GM18870 (cell line): Measurements from ENCODE around the gene IFNA4.
"Not testable (repeated sequence)": the region's sequence is repeated elsewhere in the genome, so short reads cannot be mapped to it uniquely, and the experiment has no call there.

Experiments
- ATAC-seq: cut with Tn5 transposase; IDR thresholded peaks from one replicate; pipeline ENCODE4 v1.9.1; 2021; ENCODE audit warnings: moderate library complexity; ENCODE audit not compliant: unreplicated experiment

Gene IFNA4

GRCh38 chr9:21166560-21166959 lies 20.8 kb downstream of the IFNA4 start, which contains the start of gene IFNA21:
Gene IFNA21, minus strand, starts transcription at chr9:21166660. Its CDS starts 48 bp downstream, at chr9:21166612.
- not testable (repeated sequence) for ATAC-seq

GRCh38 chr9:21165516-21165915 lies 21.9 kb downstream of the IFNA4 start:
- no peak for ATAC-seq

- peak; percentile 86 for ATAC-seq
These were observed 27.2 kb downstream of the IFNA4 start for GRCh38 chr9:21160178-21160577.

- ATAC-seq: no peak
These were observed 31.9 kb downstream of the IFNA4 start for GRCh38 chr9:21155501-21155900.

- ATAC-seq: peak; percentile 82
These were observed 33.3 kb downstream of the IFNA4 start for GRCh38 chr9:21154018-21154608.

- peak; percentile 29 for ATAC-seq
These were observed 33.9 kb downstream of the IFNA4 start for GRCh38 chr9:21153336-21154017.

- ATAC-seq: peak; percentile 54
These were observed 42.8 kb downstream of the IFNA4 start for GRCh38 chr9:21144603-21145002.

GRCh38 chr9:21141427-21141882 lies 45.9 kb downstream of the IFNA4 start, which contains the start of gene IFNW1:
Gene IFNW1, minus strand, starts transcription at chr9:21141832. Its CDS starts 262 bp downstream, at chr9:21141570.
- ATAC-seq: peak; percentile 78

GRCh38 chr9:21137020-21137419 lies 50.4 kb downstream of the IFNA4 start:
- no peak for ATAC-seq
